ENCODE measurements around the gene KCNN3.

DNA sequence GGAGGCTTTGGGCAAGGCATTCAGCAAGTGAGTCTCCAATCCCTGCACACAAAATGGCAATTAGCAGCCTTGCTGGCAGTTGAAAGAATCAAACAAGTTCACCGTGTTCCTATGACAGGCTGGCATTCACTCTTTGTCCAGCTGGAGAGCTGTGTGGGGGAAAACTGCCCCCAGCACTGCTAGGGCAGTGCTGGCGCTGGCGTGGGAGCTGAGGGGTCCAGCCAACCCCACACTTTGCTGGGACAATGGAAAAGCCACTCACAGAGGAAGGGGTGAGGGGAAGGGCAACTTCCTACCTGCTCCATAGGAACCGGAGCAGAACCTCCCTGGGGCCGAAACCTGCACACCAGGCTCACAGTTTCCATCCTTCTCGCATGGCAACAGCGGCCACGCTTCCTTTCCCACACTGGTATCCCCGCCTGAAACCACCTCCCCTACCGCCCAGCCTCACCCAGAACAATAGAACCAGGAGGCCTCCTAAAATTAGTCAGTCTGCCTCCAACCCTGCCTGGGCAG is 26.7 kb upstream of the KCNN3 start:
- TF ChIP-seq TCF7L2 (IDR thresholded peaks at IDR 0.05; ENCODE audit: borderline replicate concordance, low read depth, low read length) (no peak), ZNF473 (tag by site-specific recombination; IDR thresholded peaks at IDR 0.05) (no peak), ZNF274 (IDR thresholded peaks at IDR 0.05; ENCODE audit: low read length) (no peak), ZNF274 (tag by site-specific recombination; IDR thresholded peaks at IDR 0.05; ENCODE audit: borderline replicate concordance) (no peak), ZBTB7A (tag by site-specific recombination; IDR thresholded peaks at IDR 0.05; ENCODE audit: low read depth) (no peak), ZNF529 (tag by site-specific recombination; IDR thresholded peaks at IDR 0.05; ENCODE audit: insufficient replicate concordance) (no peak), ZNF544 (tag by site-specific recombination; IDR thresholded peaks at IDR 0.05) (no peak), HOXA7 (CRISPR knock-in tag; IDR thresholded peaks at IDR 0.05; ENCODE audit: borderline replicate concordance) (no peak), HOXD13 (CRISPR knock-in tag; IDR thresholded peaks at IDR 0.05; ENCODE audit: borderline replicate concordance) (no peak), ZNF311 (tag by site-specific recombination; IDR thresholded peaks at IDR 0.05; ENCODE audit: borderline replicate concordance) (no peak), ZBTB1 (tag by site-specific recombination; IDR thresholded peaks at IDR 0.05) (no peak)
- TF ChIP-seq, protein P1, sequence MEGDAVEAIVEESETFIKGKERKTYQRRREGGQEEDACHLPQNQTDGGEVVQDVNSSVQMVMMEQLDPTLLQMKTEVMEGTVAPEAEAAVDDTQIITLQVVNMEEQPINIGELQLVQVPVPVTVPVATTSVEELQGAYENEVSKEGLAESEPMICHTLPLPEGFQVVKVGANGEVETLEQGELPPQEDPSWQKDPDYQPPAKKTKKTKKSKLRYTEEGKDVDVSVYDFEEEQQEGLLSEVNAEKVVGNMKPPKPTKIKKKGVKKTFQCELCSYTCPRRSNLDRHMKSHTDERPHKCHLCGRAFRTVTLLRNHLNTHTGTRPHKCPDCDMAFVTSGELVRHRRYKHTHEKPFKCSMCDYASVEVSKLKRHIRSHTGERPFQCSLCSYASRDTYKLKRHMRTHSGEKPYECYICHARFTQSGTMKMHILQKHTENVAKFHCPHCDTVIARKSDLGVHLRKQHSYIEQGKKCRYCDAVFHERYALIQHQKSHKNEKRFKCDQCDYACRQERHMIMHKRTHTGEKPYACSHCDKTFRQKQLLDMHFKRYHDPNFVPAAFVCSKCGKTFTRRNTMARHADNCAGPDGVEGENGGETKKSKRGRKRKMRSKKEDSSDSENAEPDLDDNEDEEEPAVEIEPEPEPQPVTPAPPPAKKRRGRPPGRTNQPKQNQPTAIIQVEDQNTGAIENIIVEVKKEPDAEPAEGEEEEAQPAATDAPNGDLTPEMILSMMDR (tag by site-specific recombination; IDR thresholded peaks at IDR 0.05): no peak
